GM23338 (cell line): ENCODE results near the gene SORCS2. TPM values are rescaled to one million over a fixed set of nuclear protein-coding genes. Genes with fewer than 3 reads are reported as not detected.

ENCODE experiments used
- ATAC-seq: fragments of 200-7000 bp; cut with Tn5 transposase; 3 replicates; pipeline ENCODE4 v1.9.1; 2020
- DNase-seq: peaks from one replicate; pipeline ENCODE4 v3.0.0-alpha.2; 2015; ENCODE audit warnings: low spot score
- H2AFZ ChIP-seq: fragments of 200-600 bp; sonication (generic); 2 replicates; pipeline ENCODE4 v1.8.0; 2016; ENCODE audit warnings: antibody characterized with exemption, mild to moderate bottlenecking, moderate library complexity
- H3F3A ChIP-seq: fragments of 200-600 bp; sonication (generic); replicated peaks from 2 replicates; pipeline ENCODE4 v1.8.0; 2017; ENCODE audit warnings: antibody characterized with exemption, mixed run types, low read depth
- H3K27ac ChIP-seq: fragments of 200-600 bp; sonication (generic); 2 replicates; pipeline ENCODE4 v1.6.1; 2016; ENCODE audit warnings: low read depth
- H3K27me3 ChIP-seq: fragments of 200-600 bp; sonication (generic); 2 replicates; pipeline ENCODE4 v1.8.0; 2016; ENCODE audit warnings: mild to moderate bottlenecking, mixed run types, moderate library complexity; ENCODE audit not compliant: insufficient read depth
- H3K36me3 ChIP-seq: fragments of 200-600 bp; sonication (generic); 2 replicates; pipeline ENCODE4 v1.8.0; 2016; ENCODE audit warnings: mild to moderate bottlenecking; ENCODE audit not compliant: insufficient read depth
- H3K4me1 ChIP-seq: fragments of 200-600 bp; sonication (generic); 2 replicates; pipeline ENCODE4 v1.8.0; 2016; ENCODE audit warnings: mild to moderate bottlenecking, moderate library complexity; ENCODE audit not compliant: insufficient read depth
- H3K4me2 ChIP-seq: fragments of 200-600 bp; sonication (generic); 2 replicates; pipeline ENCODE4 v1.7.1; 2017; ENCODE audit warnings: mixed run types
- H3K4me3 ChIP-seq: fragments of 200-600 bp; sonication (generic); 2 replicates; pipeline ENCODE4 v1.6.1; 2016; ENCODE audit warnings: mixed run types
- H3K79me2 ChIP-seq: fragments of 200-600 bp; sonication (generic); replicated peaks from 2 replicates; pipeline ENCODE4 v1.8.0; 2017; ENCODE audit warnings: mild to moderate bottlenecking; ENCODE audit not compliant: insufficient read depth
- H3K9me2 ChIP-seq: fragments of 200-600 bp; sonication (generic); 2 replicates; pipeline ENCODE4 v1.8.0; 2017; ENCODE audit not compliant: insufficient read depth
- H4K20me1 ChIP-seq: fragments of 200-600 bp; sonication (generic); replicated peaks from 2 replicates; pipeline ENCODE4 v1.8.0; 2017; ENCODE audit warnings: mild to moderate bottlenecking; ENCODE audit not compliant: insufficient read depth
- H3K27ac Mint-ChIP-seq: 2 replicates; pipeline ENCODE4 v1.8.0; 2020; ENCODE audit warnings: inconsistent platforms, mild to moderate bottlenecking, moderate library complexity, mixed read lengths
- H3K27me3 Mint-ChIP-seq: 3 replicates; pipeline ENCODE4 v1.8.0; 2022; ENCODE audit warnings: low read depth, mild to moderate bottlenecking, moderate library complexity, mixed read lengths, inconsistent platforms; ENCODE audit not compliant: insufficient read depth, poor library complexity
- H3K36me3 Mint-ChIP-seq: 3 replicates; pipeline ENCODE4 v1.8.0; 2021; ENCODE audit warnings: low read depth, mild to moderate bottlenecking, inconsistent platforms, moderate library complexity, mixed read lengths
- H3K4me1 Mint-ChIP-seq: 3 replicates; pipeline ENCODE4 v1.8.0; 2020; ENCODE audit warnings: mild to moderate bottlenecking, inconsistent platforms, mixed read lengths
- H3K4me3 Mint-ChIP-seq: 3 replicates; pipeline ENCODE4 v1.8.0; 2021; ENCODE audit warnings: moderate library complexity, mild to moderate bottlenecking, inconsistent platforms, mixed read lengths
- H3K9me3 Mint-ChIP-seq: 3 replicates; pipeline ENCODE4 v1.8.0; 2020; ENCODE audit warnings: moderate library complexity, mild to moderate bottlenecking, inconsistent platforms, mixed read lengths
- CREB1 ChIP-seq: fragments of 250-450 bp; sonication (Bioruptor Pico); IDR thresholded peaks from 2 replicates; pipeline ENCODE4 v1.5.0; 2020; ENCODE audit warnings: low read depth, mild to moderate bottlenecking, moderate library complexity
- EZH2 ChIP-seq: fragments of 200-600 bp; sonication (generic); IDR thresholded peaks from one replicate; pipeline ENCODE4 v1.8.0; 2017; ENCODE audit warnings: antibody characterized with exemption, mild to moderate bottlenecking, low read depth; ENCODE audit not compliant: unreplicated experiment
- EZH2phosphoT487 ChIP-seq: fragments of 200-600 bp; sonication (generic); IDR thresholded peaks from one replicate; pipeline ENCODE4 v1.8.1; 2018; ENCODE audit warnings: antibody characterized with exemption; ENCODE audit not compliant: unreplicated experiment
- JUNB ChIP-seq: IDR thresholded peaks from one replicate; pipeline ENCODE4 v1.6.1; 2016; ENCODE audit warnings: antibody characterized with exemption; ENCODE audit not compliant: unreplicated experiment
- NANOG ChIP-seq: IDR thresholded peaks from 2 replicates; pipeline ENCODE4 v1.6.1; 2016; ENCODE audit warnings: antibody characterized with exemption, borderline replicate concordance
- POLR2AphosphoS5 ChIP-seq: IDR thresholded peaks from 2 replicates; pipeline ENCODE4 v1.6.1; 2016; ENCODE audit warnings: antibody characterized with exemption, low read depth
- ZNF114 ChIP-seq: fragments of 250-450 bp; sonication (Bioruptor Pico); IDR thresholded peaks from 2 replicates; pipeline ENCODE4 v1.5.0; 2020; ENCODE audit warnings: mild to moderate bottlenecking, moderate library complexity
- ZNF331 ChIP-seq: fragments of 250-450 bp; sonication (Bioruptor Pico); IDR thresholded peaks from 2 replicates; pipeline ENCODE4 v1.5.0; 2020; ENCODE audit warnings: low read depth, mild to moderate bottlenecking, moderate library complexity
- polyA plus RNA-seq: library from polyadenylated mRNA; unstranded; fragments of >200 nt; fragmentation: Nextera tagmentation; extraction: Ambion mirVana; gene quantifications from 2 replicates; pipeline ENCODE4 v1.2.1, GENCODE V29; 2016
- total RNA-seq: library from RNA; depleted of rRNA; stranded (reverse); fragments of >200 nt; shearing (Covaris generic); gene quantifications from 2 replicates; pipeline ENCODE4 v1.2.3, GENCODE V29; 2014
- TF ChIP-seq, protein P1 (sequence below): fragments of 250-450 bp; sonication (Bioruptor Pico); IDR thresholded peaks from 2 replicates; pipeline ENCODE4 v1.5.0; 2020; ENCODE audit warnings: mild to moderate bottlenecking, moderate library complexity
- TF ChIP-seq, protein P2 (sequence below), 2 experiments: fragments of 200-600 bp in 1 of 2; sonication (generic) in 1 of 2; conservative IDR thresholded peaks; 2 replicates each; pipeline versions ENCODE4 v1.5.1 to v1.6.1; 2016 to 2017; ENCODE audit warnings: antibody characterized with exemption in 2 of 2, low read depth in 2 of 2, mild to moderate bottlenecking in 2 of 2, moderate library complexity in 1 of 2
- TF ChIP-seq, protein P3 (sequence below): IDR thresholded peaks from 2 replicates; pipeline ENCODE4 v1.6.1; 2016; ENCODE audit warnings: antibody characterized with exemption

SORCS2 gene
- total and polyA plus RNA-seq, 2 experiments from 2014 or later, result 0.47 to 2.4 TPM

DNA sequence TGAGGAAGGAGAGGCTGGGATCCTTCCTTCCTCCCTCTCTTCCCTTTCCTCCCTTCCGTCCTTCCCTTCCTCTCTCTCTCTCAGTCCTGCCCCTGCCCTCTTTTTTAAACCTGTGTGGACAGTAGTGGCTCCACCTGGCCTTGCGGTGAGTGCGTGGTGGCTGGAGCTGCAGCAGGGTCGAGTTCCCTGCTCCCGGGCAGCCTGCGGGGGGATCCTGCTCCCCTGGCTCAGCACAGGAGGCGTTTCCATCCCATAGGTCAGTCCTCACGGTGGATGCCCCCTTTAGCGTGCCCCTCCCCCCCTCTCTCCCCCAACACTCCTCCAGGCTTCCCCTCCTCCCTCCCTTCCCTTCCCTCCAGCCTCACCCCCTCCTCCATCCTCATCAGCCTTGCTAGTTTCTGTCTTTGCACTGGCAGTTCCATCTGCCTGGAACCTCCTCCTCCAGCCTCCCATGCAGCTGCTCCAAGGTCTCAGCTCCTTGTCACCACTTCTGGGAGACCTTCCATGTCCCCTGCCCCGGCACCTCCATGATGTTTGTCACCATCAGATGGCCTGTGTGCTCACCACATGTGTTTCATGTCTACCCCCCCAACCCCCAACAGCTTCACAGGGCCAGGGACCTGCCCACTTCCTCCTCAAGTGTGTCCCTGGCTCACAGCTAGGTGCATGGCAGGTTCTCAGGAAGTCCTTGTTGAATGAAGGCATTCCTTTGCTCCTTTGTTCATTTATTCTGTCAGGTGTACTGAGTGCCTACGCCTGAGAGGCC, 174.0 kb downstream of the SORCS2 start (continued):
- TF ChIP-seq, protein P1, sequence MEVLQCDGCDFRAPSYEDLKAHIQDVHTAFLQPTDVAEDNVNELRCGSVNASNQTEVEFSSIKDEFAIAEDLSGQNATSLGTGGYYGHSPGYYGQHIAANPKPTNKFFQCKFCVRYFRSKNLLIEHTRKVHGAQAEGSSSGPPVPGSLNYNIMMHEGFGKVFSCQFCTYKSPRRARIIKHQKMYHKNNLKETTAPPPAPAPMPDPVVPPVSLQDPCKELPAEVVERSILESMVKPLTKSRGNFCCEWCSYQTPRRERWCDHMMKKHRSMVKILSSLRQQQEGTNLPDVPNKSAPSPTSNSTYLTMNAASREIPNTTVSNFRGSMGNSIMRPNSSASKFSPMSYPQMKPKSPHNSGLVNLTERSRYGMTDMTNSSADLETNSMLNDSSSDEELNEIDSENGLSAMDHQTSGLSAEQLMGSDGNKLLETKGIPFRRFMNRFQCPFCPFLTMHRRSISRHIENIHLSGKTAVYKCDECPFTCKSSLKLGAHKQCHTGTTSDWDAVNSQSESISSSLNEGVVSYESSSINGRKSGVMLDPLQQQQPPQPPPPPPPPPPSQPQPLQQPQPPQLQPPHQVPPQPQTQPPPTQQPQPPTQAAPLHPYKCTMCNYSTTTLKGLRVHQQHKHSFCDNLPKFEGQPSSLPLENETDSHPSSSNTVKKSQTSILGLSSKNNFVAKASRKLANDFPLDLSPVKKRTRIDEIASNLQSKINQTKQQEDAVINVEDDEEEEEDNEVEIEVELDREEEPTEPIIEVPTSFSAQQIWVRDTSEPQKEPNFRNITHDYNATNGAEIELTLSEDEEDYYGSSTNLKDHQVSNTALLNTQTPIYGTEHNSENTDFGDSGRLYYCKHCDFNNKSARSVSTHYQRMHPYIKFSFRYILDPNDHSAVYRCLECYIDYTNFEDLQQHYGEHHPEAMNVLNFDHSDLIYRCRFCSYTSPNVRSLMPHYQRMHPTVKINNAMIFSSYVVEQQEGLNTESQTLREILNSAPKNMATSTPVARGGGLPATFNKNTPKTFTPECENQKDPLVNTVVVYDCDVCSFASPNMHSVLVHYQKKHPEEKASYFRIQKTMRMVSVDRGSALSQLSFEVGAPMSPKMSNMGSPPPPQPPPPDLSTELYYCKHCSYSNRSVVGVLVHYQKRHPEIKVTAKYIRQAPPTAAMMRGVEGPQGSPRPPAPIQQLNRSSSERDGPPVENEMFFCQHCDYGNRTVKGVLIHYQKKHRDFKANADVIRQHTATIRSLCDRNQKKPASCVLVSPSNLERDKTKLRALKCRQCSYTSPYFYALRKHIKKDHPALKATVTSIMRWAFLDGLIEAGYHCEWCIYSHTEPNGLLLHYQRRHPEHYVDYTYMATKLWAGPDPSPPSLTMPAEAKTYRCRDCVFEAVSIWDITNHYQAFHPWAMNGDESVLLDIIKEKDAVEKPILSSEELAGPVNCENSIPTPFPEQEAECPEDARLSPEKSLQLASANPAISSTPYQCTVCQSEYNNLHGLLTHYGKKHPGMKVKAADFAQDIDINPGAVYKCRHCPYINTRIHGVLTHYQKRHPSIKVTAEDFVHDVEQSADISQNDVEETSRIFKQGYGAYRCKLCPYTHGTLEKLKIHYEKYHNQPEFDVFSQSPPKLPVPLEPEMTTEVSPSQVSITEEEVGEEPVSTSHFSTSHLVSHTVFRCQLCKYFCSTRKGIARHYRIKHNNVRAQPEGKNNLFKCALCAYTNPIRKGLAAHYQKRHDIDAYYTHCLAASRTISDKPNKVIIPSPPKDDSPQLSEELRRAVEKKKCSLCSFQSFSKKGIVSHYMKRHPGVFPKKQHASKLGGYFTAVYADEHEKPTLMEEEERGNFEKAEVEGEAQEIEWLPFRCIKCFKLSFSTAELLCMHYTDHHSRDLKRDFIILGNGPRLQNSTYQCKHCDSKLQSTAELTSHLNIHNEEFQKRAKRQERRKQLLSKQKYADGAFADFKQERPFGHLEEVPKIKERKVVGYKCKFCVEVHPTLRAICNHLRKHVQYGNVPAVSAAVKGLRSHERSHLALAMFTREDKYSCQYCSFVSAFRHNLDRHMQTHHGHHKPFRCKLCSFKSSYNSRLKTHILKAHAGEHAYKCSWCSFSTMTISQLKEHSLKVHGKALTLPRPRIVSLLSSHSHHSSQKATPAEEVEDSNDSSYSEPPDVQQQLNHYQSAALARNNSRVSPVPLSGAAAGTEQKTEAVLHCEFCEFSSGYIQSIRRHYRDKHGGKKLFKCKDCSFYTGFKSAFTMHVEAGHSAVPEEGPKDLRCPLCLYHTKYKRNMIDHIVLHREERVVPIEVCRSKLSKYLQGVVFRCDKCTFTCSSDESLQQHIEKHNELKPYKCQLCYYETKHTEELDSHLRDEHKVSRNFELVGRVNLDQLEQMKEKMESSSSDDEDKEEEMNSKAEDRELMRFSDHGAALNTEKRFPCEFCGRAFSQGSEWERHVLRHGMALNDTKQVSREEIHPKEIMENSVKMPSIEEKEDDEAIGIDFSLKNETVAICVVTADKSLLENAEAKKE (CRISPR knock-in tag), result no peak
- TF ChIP-seq NANOG, result no peak
- TF ChIP-seq ZNF114 (CRISPR knock-in tag), result no peak
- no peak for TF ChIP-seq EZH2phosphoT487
- no peak for TF ChIP-seq CREB1
- TF ChIP-seq JUNB, result no peak

DNA sequence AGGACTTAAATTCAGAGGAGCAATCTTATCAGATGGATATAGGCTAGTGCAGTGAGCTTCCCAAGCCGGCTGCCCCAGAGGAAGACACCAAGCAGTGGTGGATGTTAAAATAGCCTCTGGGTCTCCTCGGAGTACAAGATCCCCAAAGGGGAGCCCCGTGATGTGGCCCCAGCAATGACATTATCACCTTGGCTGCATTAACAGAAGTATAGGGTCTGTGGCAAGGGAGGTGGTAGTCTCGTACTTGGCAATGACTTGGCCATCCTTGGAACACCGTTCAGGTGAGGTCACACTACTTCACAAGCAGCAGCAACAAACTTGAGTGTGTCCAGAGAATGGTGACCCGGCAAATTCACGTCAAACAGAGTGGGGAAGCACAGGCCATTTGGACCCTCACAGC, 174.6 kb downstream of the SORCS2 start:
- H3K27me3 Mint-ChIP-seq, result peaks cover 13% of the 10 kb centered on the region
- no peak overlapping the region for H3K4me3 Mint-ChIP-seq
- H3K9me3 Mint-ChIP-seq, result no peaks in the 10 kb centered on the region
- H3K27ac Mint-ChIP-seq, result no peak overlapping the region
- Histone ChIP-seq H4K20me1 (no peaks in the 10 kb centered on the region), H2AFZ (no peak overlapping the region), H3K4me2 (no peak overlapping the region), H3K27me3 (no peaks in the 10 kb centered on the region), H3F3A (no peaks in the 10 kb centered on the region), H3K36me3 (no peaks in the 10 kb centered on the region), H3K79me2 (no peaks in the 10 kb centered on the region), H3K9me2 (no peaks in the 10 kb centered on the region), H3K4me3 (no peak overlapping the region), H3K4me1 (no peaks in the 10 kb centered on the region), H3K27ac (no peak overlapping the region)
- DNase-seq (no peak), ATAC-seq (no peak)
- H3K36me3 Mint-ChIP-seq, result no peaks in the 10 kb centered on the region
- peaks cover 7% of the 10 kb centered on the region for H3K4me1 Mint-ChIP-seq
- TF ChIP-seq NANOG (no peak), ZNF114 (CRISPR knock-in tag) (no peak), JUNB (no peak), EZH2 (no peak), POLR2AphosphoS5 (no peak), CREB1 (no peak), EZH2phosphoT487 (no peak), ZNF331 (CRISPR knock-in tag) (no peak)
- TF ChIP-seq, protein P2, sequence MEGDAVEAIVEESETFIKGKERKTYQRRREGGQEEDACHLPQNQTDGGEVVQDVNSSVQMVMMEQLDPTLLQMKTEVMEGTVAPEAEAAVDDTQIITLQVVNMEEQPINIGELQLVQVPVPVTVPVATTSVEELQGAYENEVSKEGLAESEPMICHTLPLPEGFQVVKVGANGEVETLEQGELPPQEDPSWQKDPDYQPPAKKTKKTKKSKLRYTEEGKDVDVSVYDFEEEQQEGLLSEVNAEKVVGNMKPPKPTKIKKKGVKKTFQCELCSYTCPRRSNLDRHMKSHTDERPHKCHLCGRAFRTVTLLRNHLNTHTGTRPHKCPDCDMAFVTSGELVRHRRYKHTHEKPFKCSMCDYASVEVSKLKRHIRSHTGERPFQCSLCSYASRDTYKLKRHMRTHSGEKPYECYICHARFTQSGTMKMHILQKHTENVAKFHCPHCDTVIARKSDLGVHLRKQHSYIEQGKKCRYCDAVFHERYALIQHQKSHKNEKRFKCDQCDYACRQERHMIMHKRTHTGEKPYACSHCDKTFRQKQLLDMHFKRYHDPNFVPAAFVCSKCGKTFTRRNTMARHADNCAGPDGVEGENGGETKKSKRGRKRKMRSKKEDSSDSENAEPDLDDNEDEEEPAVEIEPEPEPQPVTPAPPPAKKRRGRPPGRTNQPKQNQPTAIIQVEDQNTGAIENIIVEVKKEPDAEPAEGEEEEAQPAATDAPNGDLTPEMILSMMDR (conservative IDR thresholded peaks at IDR 0.05; ENCODE audit: low read depth in 2 of 2), result no peak
- TF ChIP-seq, protein P3, sequence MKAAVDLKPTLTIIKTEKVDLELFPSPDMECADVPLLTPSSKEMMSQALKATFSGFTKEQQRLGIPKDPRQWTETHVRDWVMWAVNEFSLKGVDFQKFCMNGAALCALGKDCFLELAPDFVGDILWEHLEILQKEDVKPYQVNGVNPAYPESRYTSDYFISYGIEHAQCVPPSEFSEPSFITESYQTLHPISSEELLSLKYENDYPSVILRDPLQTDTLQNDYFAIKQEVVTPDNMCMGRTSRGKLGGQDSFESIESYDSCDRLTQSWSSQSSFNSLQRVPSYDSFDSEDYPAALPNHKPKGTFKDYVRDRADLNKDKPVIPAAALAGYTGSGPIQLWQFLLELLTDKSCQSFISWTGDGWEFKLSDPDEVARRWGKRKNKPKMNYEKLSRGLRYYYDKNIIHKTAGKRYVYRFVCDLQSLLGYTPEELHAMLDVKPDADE, result no peak
